RWPE1 (cell line): ENCODE results near the gene PI4KB.

Source experiments
- CTCF ChIA-PET: fragments of 350-600 bp; sonication (Branson Sonifier 250); formaldehyde crosslinking; extraction: SDS; loops from one replicate; lab custom pipeline; 2021; lab: Yijun Ruan, JAX
- POLR2A ChIA-PET: fragments of 400-600 bp; formaldehyde crosslinking; extraction: SDS; loops from one replicate; lab custom pipeline; 2020; ENCODE audit warnings: antibody characterized with exemption; ENCODE audit not compliant: low non-redundant PET; lab: Yijun Ruan, JAX
- DNase-seq: peaks from one replicate; pipeline ENCODE4 v3.0.0; 2012; ENCODE audit warnings: low spot score
- H3K27ac ChIP-seq: fragments of 450-650 bp; 2 replicates; pipeline ENCODE4 v1.5.1; 2017
- CTCF ChIP-seq: fragments of 450-650 bp; conservative IDR thresholded peaks from 2 replicates; pipeline ENCODE4 v1.5.1; 2017; ENCODE audit warnings: low read depth, mild to moderate bottlenecking

Gene PI4KB

GRCh38 chr1:151255381-151255780, 71.8 kb downstream of the PI4KB start:
- no peak for DNase-seq
- ChIA-PET CTCF (interaction anchor here (0.7 kb wide), 1 partner anchor 10 kb away, joined by 3 read pairs; no protein-coding TSS in a partner anchor), POLR2A (no interaction called here)
- H3K27ac ChIP-seq: peak overlapping the region; percentile 44; the same call in 1 of the 2 replicates
- TF ChIP-seq CTCF: no peak

- DNase-seq: peak; percentile 100
- no peak for TF ChIP-seq CTCF
- POLR2A ChIA-PET: interaction anchor here (1.1 kb wide), 1 partner anchor 27 kb away, joined by 5 read pairs; no protein-coding TSS in a partner anchor
- peak within 1 kb of the TSS; percentile 88 for H3K27ac ChIP-seq
- CTCF ChIA-PET: interaction anchor here (0.7 kb wide), 1 partner anchor 11 kb away, joined by 3 read pairs; no protein-coding TSS in a partner anchor
These were observed 72.7 kb downstream of the PI4KB start, which contains the start of gene PSMD4 for GRCh38 chr1:151254217-151255213. Gene PSMD4, plus strand, starts transcription at chr1:151254734. Its CDS starts 49 bp downstream, at chr1:151254783.

- peak; percentile 91 for TF ChIP-seq CTCF
- peak overlapping the region; percentile 48 for H3K27ac ChIP-seq
- CTCF ChIA-PET: interaction anchor here (0.6 to 1.1 kb wide), 11 partner anchors 11 to 551 kb away, joined by 3 to 5 read pairs (median 3); no protein-coding TSS in a partner anchor
- peak; percentile 81 for DNase-seq
- POLR2A ChIA-PET: interaction anchor here (0.6 kb wide), 1 partner anchor 344 kb away, joined by 3 read pairs; no protein-coding TSS in a partner anchor
These were observed 75.4 kb downstream of the PI4KB start for GRCh38 chr1:151251656-151252470.

- no peak for DNase-seq
- CTCF ChIA-PET: no interaction called here
- no peak overlapping the region for H3K27ac ChIP-seq
- POLR2A ChIA-PET: no interaction called here
- no peak for TF ChIP-seq CTCF
These were observed 80.4 kb downstream of the PI4KB start for GRCh38 chr1:151246786-151247185.

- no peak overlapping the region for H3K27ac ChIP-seq
- TF ChIP-seq CTCF: no peak
- ChIA-PET POLR2A (no interaction called here), CTCF (no interaction called here)
- DNase-seq: no peak
These were observed 83.5 kb downstream of the PI4KB start for GRCh38 chr1:151243683-151244216.
